GM10266 (cell line): Measurements from ENCODE around the gene GPR137.
"Not testable (repeated sequence)": the region's sequence is repeated elsewhere in the genome, so short reads cannot be mapped to it uniquely, and the experiment has no call there.

Experiments used
- DNase-seq: peaks from one replicate; pipeline ENCODE4 v3.0.0; 2012; ENCODE audit errors: extremely low spot score
- TF ChIP-seq, protein P1 (sequence below): IDR thresholded peaks from 2 replicates; pipeline ENCODE4 v1.5.1; 2012; ENCODE audit warnings: mild to moderate bottlenecking, low read depth; ENCODE audit not compliant: control insufficient read depth, insufficient read depth; ENCODE audit errors: missing control alignments

The GPR137 gene

GRCh38 chr11:64306563-64306875 is 20.9 kb downstream of the GPR137 start:
- DNase-seq: no peak
- TF ChIP-seq, protein P1, sequence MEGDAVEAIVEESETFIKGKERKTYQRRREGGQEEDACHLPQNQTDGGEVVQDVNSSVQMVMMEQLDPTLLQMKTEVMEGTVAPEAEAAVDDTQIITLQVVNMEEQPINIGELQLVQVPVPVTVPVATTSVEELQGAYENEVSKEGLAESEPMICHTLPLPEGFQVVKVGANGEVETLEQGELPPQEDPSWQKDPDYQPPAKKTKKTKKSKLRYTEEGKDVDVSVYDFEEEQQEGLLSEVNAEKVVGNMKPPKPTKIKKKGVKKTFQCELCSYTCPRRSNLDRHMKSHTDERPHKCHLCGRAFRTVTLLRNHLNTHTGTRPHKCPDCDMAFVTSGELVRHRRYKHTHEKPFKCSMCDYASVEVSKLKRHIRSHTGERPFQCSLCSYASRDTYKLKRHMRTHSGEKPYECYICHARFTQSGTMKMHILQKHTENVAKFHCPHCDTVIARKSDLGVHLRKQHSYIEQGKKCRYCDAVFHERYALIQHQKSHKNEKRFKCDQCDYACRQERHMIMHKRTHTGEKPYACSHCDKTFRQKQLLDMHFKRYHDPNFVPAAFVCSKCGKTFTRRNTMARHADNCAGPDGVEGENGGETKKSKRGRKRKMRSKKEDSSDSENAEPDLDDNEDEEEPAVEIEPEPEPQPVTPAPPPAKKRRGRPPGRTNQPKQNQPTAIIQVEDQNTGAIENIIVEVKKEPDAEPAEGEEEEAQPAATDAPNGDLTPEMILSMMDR: no peak

GRCh38 chr11:64306876-64307622 is 21.4 kb downstream of the GPR137 start:
- TF ChIP-seq, protein P1: no peak
- no peak for DNase-seq

GRCh38 chr11:64307795-64308194 is 22.1 kb downstream of the GPR137 start:
- not testable (repeated sequence) for DNase-seq

- DNase-seq: no peak
- TF ChIP-seq, protein P1: no peak
Observed at GRCh38 chr11:64312947-64313346, 27.3 kb downstream of the GPR137 start.

DNA sequence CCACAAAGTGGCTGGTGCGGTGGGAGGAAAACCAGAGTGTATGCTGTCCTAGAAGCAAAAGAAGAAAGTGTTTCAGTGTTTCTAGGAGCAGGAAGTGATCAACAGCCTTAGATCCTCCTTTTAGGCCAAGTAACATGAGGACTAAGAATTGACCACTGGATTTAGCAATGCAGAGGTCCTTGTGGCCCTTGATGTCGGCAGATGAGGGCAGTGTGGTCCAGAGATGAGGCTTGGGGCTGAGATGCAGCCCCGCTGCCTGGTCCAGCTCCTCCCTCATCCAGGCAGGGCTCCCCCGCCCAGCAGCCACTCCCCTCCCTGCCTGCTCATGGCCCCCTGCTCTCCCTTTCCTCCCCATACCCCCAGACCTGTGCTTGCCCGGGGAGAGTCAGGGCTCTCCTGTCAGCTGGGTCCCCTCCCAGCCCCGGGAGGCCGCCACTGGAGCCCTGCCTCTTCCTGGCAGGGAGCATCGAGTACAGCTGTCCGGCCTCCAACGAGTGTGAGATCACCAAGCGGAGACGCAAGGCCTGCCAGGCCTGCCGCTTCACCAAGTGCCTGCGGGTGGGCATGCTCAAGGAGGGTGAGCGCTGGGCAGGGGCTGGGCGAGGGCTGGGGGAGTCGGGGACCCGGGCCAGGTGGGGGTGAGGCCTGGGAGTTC is 28.0 kb downstream of the GPR137 start:
- DNase-seq: no peak
- TF ChIP-seq, protein P1: no peak

DNA sequence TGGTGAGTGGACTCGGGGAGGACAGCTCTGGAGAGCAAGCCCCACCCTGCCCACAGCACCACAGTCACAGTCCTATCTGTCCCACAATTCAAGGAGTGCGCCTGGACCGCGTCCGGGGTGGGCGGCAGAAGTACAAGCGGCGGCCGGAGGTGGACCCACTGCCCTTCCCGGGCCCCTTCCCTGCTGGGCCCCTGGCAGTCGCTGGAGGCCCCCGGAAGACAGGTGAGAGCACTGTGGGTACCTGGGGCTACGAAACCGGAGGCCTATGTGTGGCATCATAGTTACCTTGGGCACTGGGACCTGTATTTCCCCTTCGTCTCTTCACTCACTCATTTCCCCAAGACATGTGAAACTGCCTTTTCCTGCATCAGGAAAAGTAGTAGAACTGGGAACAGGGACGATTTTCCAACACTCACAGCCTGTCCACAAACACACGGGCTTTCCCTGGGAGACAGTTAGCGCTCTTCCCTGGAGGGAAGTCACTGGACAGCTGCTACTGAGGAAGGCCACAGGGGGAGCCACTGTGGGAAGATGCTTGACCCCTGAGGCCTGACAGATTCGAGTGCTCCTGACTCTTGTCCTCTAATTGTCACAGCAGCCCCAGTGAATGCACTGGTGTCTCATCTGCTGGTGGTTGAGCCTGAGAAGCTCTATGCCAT is 28.6 kb downstream of the GPR137 start:
- TF ChIP-seq, protein P1: peak; percentile 22
- DNase-seq: no peak

DNA sequence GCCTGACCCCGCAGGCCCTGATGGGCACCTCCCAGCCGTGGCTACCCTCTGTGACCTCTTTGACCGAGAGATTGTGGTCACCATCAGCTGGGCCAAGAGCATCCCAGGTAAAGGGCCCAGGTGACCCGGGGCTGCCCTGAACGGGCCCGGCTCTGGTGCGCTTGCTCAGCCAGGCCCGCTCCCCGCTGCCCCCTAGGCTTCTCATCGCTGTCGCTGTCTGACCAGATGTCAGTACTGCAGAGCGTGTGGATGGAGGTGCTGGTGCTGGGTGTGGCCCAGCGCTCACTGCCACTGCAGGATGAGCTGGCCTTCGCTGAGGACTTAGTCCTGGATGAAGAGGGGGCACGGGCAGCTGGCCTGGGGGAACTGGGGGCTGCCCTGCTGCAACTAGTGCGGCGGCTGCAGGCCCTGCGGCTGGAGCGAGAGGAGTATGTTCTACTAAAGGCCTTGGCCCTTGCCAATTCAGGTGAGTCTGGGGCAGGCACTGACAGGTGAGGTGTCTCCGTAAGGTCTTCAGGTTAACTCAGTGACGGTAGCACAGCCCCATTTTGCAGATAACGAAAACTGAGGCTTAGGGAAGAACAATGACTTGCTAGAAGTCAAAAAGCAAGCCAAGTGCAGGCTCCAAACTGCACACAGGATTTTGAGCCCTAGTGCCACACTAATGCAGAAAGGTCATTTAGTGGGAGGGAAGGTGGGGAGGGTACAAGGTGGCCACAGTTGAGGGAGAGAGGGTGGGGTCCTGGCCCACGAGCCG is 29.3 kb downstream of the GPR137 start:
- DNase-seq: no peak
- TF ChIP-seq, protein P1: no peak

GRCh38 chr11:64315667-64316526 is 30.2 kb downstream of the GPR137 start:
- DNase-seq: not testable (repeated sequence)
